ENCODE measurements around the gene SERTAD2. TPM values are rescaled to one million over a fixed set of nuclear protein-coding genes. Genes with fewer than 3 reads are reported as not detected.

The SERTAD2 gene
- total RNA-seq, 1 donor from 2014 or later = 20.3 TPM

- Mint-ChIP-seq H3K27me3 (ENCODE audit: low read depth) (no peaks in the 10 kb centered on the region), H3K4me1 (ENCODE audit: low read depth) (peaks cover 40% of the 10 kb centered on the region), H3K4me3 (ENCODE audit: unreplicated experiment) (peak overlapping the region; percentile 76), H3K9me3 (ENCODE audit: low read depth) (no peaks in the 10 kb centered on the region), H3K36me3 (ENCODE audit: low read depth) (no peaks in the 10 kb centered on the region), H3K27ac (ENCODE audit: unreplicated experiment) (peak overlapping the region; percentile 93)
- TF ChIP-seq CTCF (IDR thresholded peaks at IDR 0.05) = peak; percentile 17
- peak; percentile 96 for DNase-seq (ENCODE audit: low spot score)
Observed at GRCh38 chr2:64654063-64654811, 524 bp upstream of the SERTAD2 start.

- H3K9me3 Mint-ChIP-seq (ENCODE audit: low read depth) = no peaks in the 10 kb centered on the region
- H3K27ac Mint-ChIP-seq (ENCODE audit: unreplicated experiment) = peak overlapping the region; percentile 94
- peaks cover 54% of the 10 kb centered on the region for H3K4me1 Mint-ChIP-seq (ENCODE audit: low read depth)
Observed at GRCh38 chr2:64652231-64653108, 1.2 kb downstream of the SERTAD2 start.

GRCh38 chr2:64651590-64651989 lies 2.1 kb downstream of the SERTAD2 start:
- Mint-ChIP-seq H3K27ac (ENCODE audit: unreplicated experiment) (peak overlapping the region; percentile 94), H3K4me1 (ENCODE audit: low read depth) (peaks cover 60% of the 10 kb centered on the region), H3K36me3 (ENCODE audit: low read depth) (no peaks in the 10 kb centered on the region), H3K27me3 (ENCODE audit: low read depth) (no peaks in the 10 kb centered on the region), H3K4me3 (ENCODE audit: unreplicated experiment) (peak overlapping the region; percentile 84), H3K9me3 (ENCODE audit: low read depth) (no peaks in the 10 kb centered on the region)
- no peak for TF ChIP-seq CTCF (IDR thresholded peaks at IDR 0.05)
- DNase-seq (ENCODE audit: low spot score) = no peak

More at GRCh38 chr2:64652231-64653108, 1.2 kb downstream of the SERTAD2 start:
- DNase-seq (ENCODE audit: low spot score) = no peak
- Mint-ChIP-seq H3K36me3 (ENCODE audit: low read depth) (no peaks in the 10 kb centered on the region), H3K4me3 (ENCODE audit: unreplicated experiment) (peak overlapping the region; percentile 84), H3K27me3 (ENCODE audit: low read depth) (no peaks in the 10 kb centered on the region)
- no peak for TF ChIP-seq CTCF (IDR thresholded peaks at IDR 0.05)

- no peak for TF ChIP-seq CTCF (IDR thresholded peaks at IDR 0.05)
- H3K27ac Mint-ChIP-seq (ENCODE audit: unreplicated experiment) = no peak overlapping the region
- peaks cover 65% of the 10 kb centered on the region for H3K4me1 Mint-ChIP-seq (ENCODE audit: low read depth)
- no peaks in the 10 kb centered on the region for H3K36me3 Mint-ChIP-seq (ENCODE audit: low read depth)
- no peak for DNase-seq (ENCODE audit: low spot score)
- no peaks in the 10 kb centered on the region for H3K27me3 Mint-ChIP-seq (ENCODE audit: low read depth)
- H3K9me3 Mint-ChIP-seq (ENCODE audit: low read depth) = no peaks in the 10 kb centered on the region
- no peak overlapping the region for H3K4me3 Mint-ChIP-seq (ENCODE audit: unreplicated experiment)
Observed at GRCh38 chr2:64650722-64651338, 2.9 kb downstream of the SERTAD2 start.

GRCh38 chr2:64650296-64650695 lies 3.4 kb downstream of the SERTAD2 start:
- no peak for DNase-seq (ENCODE audit: low spot score)
- TF ChIP-seq CTCF (IDR thresholded peaks at IDR 0.05) = no peak
- no peaks in the 10 kb centered on the region for H3K27me3 Mint-ChIP-seq (ENCODE audit: low read depth)
- H3K27ac Mint-ChIP-seq (ENCODE audit: unreplicated experiment) = no peak overlapping the region
- peaks cover 66% of the 10 kb centered on the region for H3K4me1 Mint-ChIP-seq (ENCODE audit: low read depth)
- no peaks in the 10 kb centered on the region for H3K9me3 Mint-ChIP-seq (ENCODE audit: low read depth)
- no peak overlapping the region for H3K4me3 Mint-ChIP-seq (ENCODE audit: unreplicated experiment)
- H3K36me3 Mint-ChIP-seq (ENCODE audit: low read depth) = no peaks in the 10 kb centered on the region
